GM23248 (cell line): Measurements from ENCODE around the gene CEP131. TPM values are rescaled to one million over a fixed set of nuclear protein-coding genes. Genes with fewer than 3 reads are reported as not detected.
"Not testable (repeated sequence)": the region's sequence is repeated elsewhere in the genome, so short reads cannot be mapped to it uniquely, and the experiment has no call there.

Source experiments
- DNase-seq: peaks from one replicate; pipeline ENCODE4 v3.0.0-alpha.2; 2015
- H2AFZ ChIP-seq: fragments of 200-600 bp; sonication (generic); 2 replicates; pipeline ENCODE4 v1.6.1; 2016; ENCODE audit warnings: antibody characterized with exemption
- H3F3A ChIP-seq: fragments of 200-600 bp; sonication (generic); 2 replicates; pipeline ENCODE4 v1.6.1; 2016; ENCODE audit warnings: mild to moderate bottlenecking, antibody characterized with exemption, mixed run types; ENCODE audit not compliant: insufficient read depth
- H3K27ac ChIP-seq: fragments of 200-600 bp; sonication (generic); 2 replicates; pipeline ENCODE4 v1.5.1; 2016; ENCODE audit warnings: mild to moderate bottlenecking
- H3K27me3 ChIP-seq: fragments of 200-600 bp; sonication (generic); replicated peaks from 2 replicates; pipeline ENCODE4 v1.6.1; 2016; ENCODE audit warnings: mild to moderate bottlenecking; ENCODE audit not compliant: insufficient read depth
- H3K36me3 ChIP-seq: fragments of 200-600 bp; sonication (generic); 2 replicates; pipeline ENCODE4 v1.6.1; 2016; ENCODE audit warnings: low read depth, mild to moderate bottlenecking
- H3K4me1 ChIP-seq: fragments of 200-600 bp; sonication (generic); 2 replicates; pipeline ENCODE4 v1.6.1; 2016; ENCODE audit warnings: mild to moderate bottlenecking; ENCODE audit not compliant: insufficient read depth
- H3K4me2 ChIP-seq: fragments of 200-600 bp; sonication (generic); one replicate; pipeline ENCODE4 v1.6.1; 2016; ENCODE audit warnings: mild to moderate bottlenecking; ENCODE audit not compliant: unreplicated experiment
- H3K4me3 ChIP-seq: fragments of 200-600 bp; sonication (generic); 2 replicates; pipeline ENCODE4 v1.5.1; 2016; ENCODE audit warnings: mild to moderate bottlenecking
- H3K79me2 ChIP-seq: fragments of 200-600 bp; sonication (generic); 2 replicates; pipeline ENCODE4 v1.6.1; 2016; ENCODE audit warnings: mild to moderate bottlenecking; ENCODE audit not compliant: insufficient read depth
- H3K9ac ChIP-seq: fragments of 200-600 bp; sonication (generic); 2 replicates; pipeline ENCODE4 v1.6.1; 2016; ENCODE audit warnings: mild to moderate bottlenecking
- H3K9me2 ChIP-seq: fragments of 200-600 bp; sonication (generic); 2 replicates; pipeline ENCODE4 v1.6.1; 2016; ENCODE audit warnings: mixed run types, mild to moderate bottlenecking, moderate library complexity; ENCODE audit not compliant: insufficient read depth
- H3K9me3 ChIP-seq: fragments of 200-600 bp; sonication (generic); one replicate; pipeline ENCODE4 v1.6.1; 2017; ENCODE audit warnings: low read depth
- H4K20me1 ChIP-seq: fragments of 200-600 bp; sonication (generic); 2 replicates; pipeline ENCODE4 v1.6.0; 2016; ENCODE audit not compliant: insufficient read depth
- EZH2 ChIP-seq: fragments of 200-600 bp; sonication (generic); IDR thresholded peaks from 2 replicates; pipeline ENCODE4 v1.6.1; 2018; ENCODE audit warnings: antibody characterized with exemption, mild to moderate bottlenecking; ENCODE audit not compliant: insufficient read depth, poor library complexity, severe bottlenecking
- EZH2phosphoT487 ChIP-seq: fragments of 200-600 bp; sonication (generic); IDR thresholded peaks from 2 replicates; pipeline ENCODE4 v1.6.1; 2018; ENCODE audit warnings: antibody characterized with exemption, moderate library complexity, mild to moderate bottlenecking, low read depth; ENCODE audit not compliant: insufficient read depth
- WGBS, 2 experiments: methylation state at CpG; one replicate each; pipeline ENCODE4 v1.1.6; 2015 to 2017; ENCODE audit warnings: low lambda C conversion rate in 2 of 2, low coverage in 1 of 2; ENCODE audit errors: missing lambda C conversion rate in 2 of 2; 5-methylcytosine and 5-hydroxymethylcytosine counted together
- in situ Hi-C: fragments of 300-500 bp; cut with MboI; formaldehyde crosslinking; loops from 2 replicates; pipeline ENCODE4 v1.15.0; 2020
- polyA plus RNA-seq: library from polyadenylated mRNA; unstranded; fragments of >200 nt; fragmentation: Nextera tagmentation; extraction: Ambion mirVana; gene quantifications from 2 replicates; pipeline ENCODE4 v1.2.1, GENCODE V29; 2016
- total RNA-seq: library from RNA; depleted of rRNA; stranded (reverse); fragments of >200 nt; shearing (Covaris generic); gene quantifications from 2 replicates; pipeline ENCODE4 v1.2.3, GENCODE V29; 2014

The CEP131 gene
- total and polyA plus RNA-seq, 2 experiments from 2014 or later = 5.6 to 8.0 TPM

- Histone ChIP-seq H3K27me3 (no peaks in the 10 kb centered on the region; the same call in 1 of the 2 replicates), H3K4me1 (no peaks in the 10 kb centered on the region), H3K79me2 (no peaks in the 10 kb centered on the region), H3F3A (0 out of 2 replicates have a peak, but pooled peaks cover 8% of the 10 kb centered on the region), H3K9me3 (no peaks in the 10 kb centered on the region), H3K9ac (no peak overlapping the region), H3K4me3 (no peak overlapping the region), H3K27ac (no peak overlapping the region), H3K4me2 (no peak overlapping the region), H2AFZ (no peak overlapping the region), H3K36me3 (no peaks in the 10 kb centered on the region), H3K9me2 (no peaks in the 10 kb centered on the region), H4K20me1 (no peaks in the 10 kb centered on the region)
- in situ Hi-C loops = no loop called here
- 87% methylated on average over 11 to 15 of the region's 15 CpGs for WGBS, 2 experiments
- DNase-seq = no peak
- TF ChIP-seq EZH2phosphoT487 (no peak), EZH2 (no peak)
Observed at GRCh38 chr17:81148571-81148970, 74.2 kb downstream of the CEP131 start.

- WGBS, 2 experiments = 70 to 72% methylated on average over 10 of the region's 10 CpGs
- in situ Hi-C loops = no loop called here
- DNase-seq = no peak
Observed at GRCh38 chr17:81147701-81148100, 75.1 kb downstream of the CEP131 start.

GRCh38 chr17:81146208-81146607, 76.6 kb downstream of the CEP131 start:
- H3F3A ChIP-seq, H3K27me3 ChIP-seq, H3K9me2 ChIP-seq, H3K79me2 ChIP-seq, H3K36me3 ChIP-seq, H3K27ac ChIP-seq, DNase-seq, H4K20me1 ChIP-seq, H3K4me2 ChIP-seq, H3K9ac ChIP-seq, H3K9me3 ChIP-seq, H3K4me3 ChIP-seq, H3K4me1 ChIP-seq, H2AFZ ChIP-seq, in situ Hi-C loops: not testable (repeated sequence)
- 64 to 70% methylated on average over 9 to 10 of the region's 10 CpGs for WGBS, 2 experiments

More at GRCh38 chr17:81147701-81148100, 75.1 kb downstream of the CEP131 start:
- H3K9me2 ChIP-seq = no peaks in the 10 kb centered on the region
- no peaks in the 10 kb centered on the region for H4K20me1 ChIP-seq
- no peaks in the 10 kb centered on the region for H3F3A ChIP-seq
- no peaks in the 10 kb centered on the region for H3K79me2 ChIP-seq
- no peak overlapping the region for H3K9ac ChIP-seq
- H3K27me3 ChIP-seq = no peaks in the 10 kb centered on the region; the same call in 1 of the 2 replicates
- H2AFZ ChIP-seq = no peak overlapping the region
- no peak overlapping the region for H3K4me3 ChIP-seq
- H3K36me3 ChIP-seq = no peaks in the 10 kb centered on the region
- no peaks in the 10 kb centered on the region for H3K4me1 ChIP-seq
- H3K27ac ChIP-seq = no peak overlapping the region
- H3K4me2 ChIP-seq = no peak overlapping the region
- TF ChIP-seq EZH2phosphoT487 (no peak), EZH2 (no peak)
- H3K9me3 ChIP-seq = no peaks in the 10 kb centered on the region

GRCh38 chr17:81144423-81144781, 78.4 kb downstream of the CEP131 start:
- Histone ChIP-seq H3K4me3 (no peak overlapping the region), H3K27me3 (no peaks in the 10 kb centered on the region), H3K36me3 (no peaks in the 10 kb centered on the region), H2AFZ (no peak overlapping the region), H3K79me2 (no peaks in the 10 kb centered on the region), H3K4me2 (no peak overlapping the region), H3K27ac (no peak overlapping the region), H3K9me3 (no peaks in the 10 kb centered on the region), H3K4me1 (no peaks in the 10 kb centered on the region), H3F3A (no peaks in the 10 kb centered on the region), H3K9me2 (no peaks in the 10 kb centered on the region), H3K9ac (no peak overlapping the region), H4K20me1 (no peaks in the 10 kb centered on the region)
- WGBS, 2 experiments = 74 to 76% methylated on average over 12 to 14 of the region's 14 CpGs
- in situ Hi-C loops = no loop called here
- no peak for TF ChIP-seq EZH2
- no peak for TF ChIP-seq EZH2phosphoT487
- DNase-seq = no peak
